OCI-LY7 (cell line): ENCODE measurements around the gene KCNIP3.

ENCODE experiments used
- EZH2phosphoT487 ChIP-seq: fragments of 200-600 bp; sonication (generic); IDR thresholded peaks from 2 replicates; pipeline ENCODE4 v1.6.1; 2018; ENCODE audit warnings: low read depth, borderline replicate concordance, mild to moderate bottlenecking, mixed run types, antibody characterized with exemption, low read length, moderate library complexity, mixed read lengths
- TF ChIP-seq, protein P1 (sequence below): fragments of 200-600 bp; sonication (generic); conservative IDR thresholded peaks from 2 replicates; pipeline ENCODE4 v1.5.1; 2014; ENCODE audit warnings: mild to moderate bottlenecking, antibody characterized with exemption, low read length, moderate library complexity, mixed read lengths

DNA sequence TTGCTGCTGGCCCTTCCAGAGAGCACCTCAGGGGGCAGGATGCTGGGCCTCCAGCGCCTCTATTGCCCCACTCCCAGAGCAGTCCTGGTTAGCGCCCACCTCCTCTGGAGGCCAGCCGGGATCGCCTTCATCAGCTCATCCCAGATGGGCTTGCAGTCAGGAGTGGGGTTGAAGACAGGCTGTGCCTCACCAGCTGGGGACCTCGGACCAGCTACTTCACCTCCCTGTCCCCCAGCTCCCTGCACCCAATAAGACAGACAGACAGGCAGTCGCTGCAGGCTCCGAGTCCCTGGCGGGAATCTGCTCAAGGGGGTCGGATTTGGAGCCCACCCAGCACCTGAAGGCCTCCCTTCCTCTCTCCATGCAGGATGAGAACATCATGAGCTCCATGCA is 86.5 kb downstream of the KCNIP3 start:
- TF ChIP-seq, protein P1, sequence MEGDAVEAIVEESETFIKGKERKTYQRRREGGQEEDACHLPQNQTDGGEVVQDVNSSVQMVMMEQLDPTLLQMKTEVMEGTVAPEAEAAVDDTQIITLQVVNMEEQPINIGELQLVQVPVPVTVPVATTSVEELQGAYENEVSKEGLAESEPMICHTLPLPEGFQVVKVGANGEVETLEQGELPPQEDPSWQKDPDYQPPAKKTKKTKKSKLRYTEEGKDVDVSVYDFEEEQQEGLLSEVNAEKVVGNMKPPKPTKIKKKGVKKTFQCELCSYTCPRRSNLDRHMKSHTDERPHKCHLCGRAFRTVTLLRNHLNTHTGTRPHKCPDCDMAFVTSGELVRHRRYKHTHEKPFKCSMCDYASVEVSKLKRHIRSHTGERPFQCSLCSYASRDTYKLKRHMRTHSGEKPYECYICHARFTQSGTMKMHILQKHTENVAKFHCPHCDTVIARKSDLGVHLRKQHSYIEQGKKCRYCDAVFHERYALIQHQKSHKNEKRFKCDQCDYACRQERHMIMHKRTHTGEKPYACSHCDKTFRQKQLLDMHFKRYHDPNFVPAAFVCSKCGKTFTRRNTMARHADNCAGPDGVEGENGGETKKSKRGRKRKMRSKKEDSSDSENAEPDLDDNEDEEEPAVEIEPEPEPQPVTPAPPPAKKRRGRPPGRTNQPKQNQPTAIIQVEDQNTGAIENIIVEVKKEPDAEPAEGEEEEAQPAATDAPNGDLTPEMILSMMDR = no peak
- no peak for TF ChIP-seq EZH2phosphoT487
